Measurements from ENCODE around the gene TOMM34. TPM values are rescaled to one million over a fixed set of nuclear protein-coding genes. Genes with fewer than 3 reads are reported as not detected.

TOMM34 gene
- total RNA-seq, 1 donor from 2014 or later: 18.2 TPM

- Mint-ChIP-seq H3K9me3 (no peaks in the 10 kb centered on the region), H3K27me3 (no peaks in the 10 kb centered on the region), H3K4me1 (peaks cover 34% of the 10 kb centered on the region), H3K27ac (no peak overlapping the region), H3K4me3 (no peak overlapping the region), H3K36me3 (ENCODE audit: low read depth) (peaks cover 75% of the 10 kb centered on the region)
- intact Hi-C loops (cut with micrococcal nuclease): no loop called here
- no peak for TF ChIP-seq CTCF (IDR thresholded peaks at IDR 0.05)
- CTCF ChIA-PET: no interaction called here
- DNase-seq (no peak), ATAC-seq (ENCODE audit: low read depth) (no peak)
- POLR2A ChIA-PET: no interaction called here
Measured at GRCh38 chr20:44901974-44902373, 58.2 kb downstream of the TOMM34 start.

- no peaks in the 10 kb centered on the region for H3K9me3 Mint-ChIP-seq
- DNase-seq: no peak
- no peak for ATAC-seq (ENCODE audit: low read depth)
- H3K36me3 Mint-ChIP-seq (ENCODE audit: low read depth): peaks cover 64% of the 10 kb centered on the region
- TF ChIP-seq CTCF (IDR thresholded peaks at IDR 0.05): no peak
- ChIA-PET CTCF (no interaction called here), POLR2A (interaction anchor here (0.8 to 0.9 kb wide), 2 partner anchors 15 to 1220 kb away, joined by 3 read pairs; partner anchors contain the start of gene YWHAB)
- no peak overlapping the region for H3K4me3 Mint-ChIP-seq
- H3K4me1 Mint-ChIP-seq: peaks cover 49% of the 10 kb centered on the region
- intact Hi-C loops (cut with micrococcal nuclease): no loop called here
- no peak overlapping the region for H3K27ac Mint-ChIP-seq
- no peaks in the 10 kb centered on the region for H3K27me3 Mint-ChIP-seq
Measured at GRCh38 chr20:44900231-44900854, 59.9 kb downstream of the TOMM34 start.

- Mint-ChIP-seq H3K9me3 (no peaks in the 10 kb centered on the region), H3K27ac (no peak overlapping the region), H3K27me3 (no peaks in the 10 kb centered on the region), H3K4me1 (peaks cover 75% of the 10 kb centered on the region), H3K36me3 (ENCODE audit: low read depth) (peaks cover 51% of the 10 kb centered on the region), H3K4me3 (no peak overlapping the region)
- no peak for ATAC-seq (ENCODE audit: low read depth)
- ChIA-PET CTCF (interaction anchor here (1.2 kb wide), 1 partner anchor 8 kb away, joined by 3 read pairs; no protein-coding TSS in a partner anchor), POLR2A (no interaction called here)
- intact Hi-C loops (cut with micrococcal nuclease): no loop called here
- no peak for TF ChIP-seq CTCF (IDR thresholded peaks at IDR 0.05)
- DNase-seq: no peak
Measured at GRCh38 chr20:44897133-44897532, 63.1 kb downstream of the TOMM34 start.

GRCh38 chr20:44896583-44896982 is 63.6 kb downstream of the TOMM34 start:
- no peak for ATAC-seq (ENCODE audit: low read depth)
- H3K27ac Mint-ChIP-seq: no peak overlapping the region
- H3K4me3 Mint-ChIP-seq: no peak overlapping the region
- ChIA-PET POLR2A (no interaction called here), CTCF (interaction anchor here (1.2 kb wide), 1 partner anchor 8 kb away, joined by 3 read pairs; no protein-coding TSS in a partner anchor)
- H3K9me3 Mint-ChIP-seq: no peaks in the 10 kb centered on the region
- H3K27me3 Mint-ChIP-seq: no peaks in the 10 kb centered on the region
- H3K4me1 Mint-ChIP-seq: peaks cover 80% of the 10 kb centered on the region
- DNase-seq: no peak
- TF ChIP-seq CTCF (IDR thresholded peaks at IDR 0.05): no peak
- intact Hi-C loops (cut with micrococcal nuclease): loop anchor here (1.0 kb wide), 1 partner anchor 10 kb away; no protein-coding TSS in a partner anchor
- peaks cover 49% of the 10 kb centered on the region for H3K36me3 Mint-ChIP-seq (ENCODE audit: low read depth)

GRCh38 chr20:44894959-44895358 is 65.2 kb downstream of the TOMM34 start:
- ChIA-PET CTCF (no interaction called here), POLR2A (no interaction called here)
- intact Hi-C loops (cut with micrococcal nuclease): no loop called here
- Mint-ChIP-seq H3K27me3 (no peaks in the 10 kb centered on the region), H3K9me3 (no peaks in the 10 kb centered on the region), H3K36me3 (ENCODE audit: low read depth) (peaks cover 44% of the 10 kb centered on the region), H3K27ac (peak overlapping the region; percentile 13), H3K4me3 (peak overlapping the region; percentile 1), H3K4me1 (peaks cover 84% of the 10 kb centered on the region)
- ATAC-seq (ENCODE audit: low read depth) (no peak), DNase-seq (no peak)
- no peak for TF ChIP-seq CTCF (IDR thresholded peaks at IDR 0.05)

Other genes starting within 250 kb of the TOMM34 start
- gene CCN5, start 245.0 kb downstream of the TOMM34 start, total RNA-seq: not detected in 2 replicates
- 0.09 TPM in 1 of 2 replicates, not detected in the other for gene KCNK15, start 214.5 kb downstream of the TOMM34 start, total RNA-seq
- not detected in 2 replicates for gene RIMS4, start 149.9 kb downstream of the TOMM34 start, total RNA-seq
- gene YWHAB, start 74.7 kb downstream of the TOMM34 start, total RNA-seq: 234 and 246 TPM in 2 replicates
- gene PABPC1L, start 50.3 kb downstream of the TOMM34 start, total RNA-seq: 49.5 and 61.1 TPM in 2 replicates
- 219 and 245 TPM in 2 replicates for gene STK4, start 6.1 kb upstream of the TOMM34 start, total RNA-seq
- gene KCNS1, start 140.7 kb upstream of the TOMM34 start, total RNA-seq: not detected in 2 replicates
- gene WFDC5, start 154.8 kb upstream of the TOMM34 start, total RNA-seq: not detected in 2 replicates
- not detected in 2 replicates for gene WFDC12, start 164.1 kb upstream of the TOMM34 start, total RNA-seq
- not detected in 2 replicates for gene PI3, start 214.5 kb upstream of the TOMM34 start, total RNA-seq
- gene SEMG1, start 246.6 kb upstream of the TOMM34 start, total RNA-seq: not detected in 2 replicates

Measured in activated B cell treated with CpG ODN at 0.5 μM for 24 hours (primary cell).